K562 (cell line): Measurements from ENCODE around the gene SERPINB7. TPM values are rescaled to one million over a fixed set of nuclear protein-coding genes. Genes with fewer than 3 reads are reported as not detected.

Experiments
- ATAC-seq: fragments of 200-7000 bp; cut with Tn5 transposase; 3 replicates; pipeline ENCODE4 v1.9.1; 2020; ENCODE audit warnings: moderate library complexity
- BruUV-seq: library from RNA; stranded (reverse); fragments of 400-500 nt; replicated peaks from 2 replicates; lab custom pipeline; 2021; lab: Mats Ljungman, UMichigan
- CTCF ChIA-PET: fragments of 300-600 bp; formaldehyde crosslinking; extraction: SDS; loops from one replicate; lab custom pipeline; 2021; ENCODE audit warnings: low intra/inter-chr PET ratio; lab: Yijun Ruan, JAX
- POLR2A ChIA-PET: fragments of 300-600, 350-650 bp; sonication (Branson Sonifier 250); formaldehyde crosslinking; extraction: SDS; loops from one replicate; lab custom pipeline; 2021; ENCODE audit warnings: antibody characterized with exemption, inconsistent platforms; lab: Yijun Ruan, JAX
- DNase-seq, 4 experiments: peaks; one replicate each; pipeline versions ENCODE4 v3.0.0 to v3.0.0-alpha.2; 2011 to 2018; ENCODE audit warnings: low spot score in 3 of 4, mixed read lengths in 3 of 4; ENCODE audit errors: extremely low read depth in 1 of 4
- FAIRE-seq: peaks from 2 replicates; lab custom pipeline; 2011; peaks lifted over from hg19 to GRCh38; lab: Jason Lieb, UNC
- H2AFZ ChIP-seq: 2 replicates; pipeline ENCODE4 v1.6.0; 2011; ENCODE audit warnings: low read depth, low read length, control low read depth, inconsistent platforms
- H3K27ac ChIP-seq: fragments of 200-600 bp; 3 replicates; pipeline ENCODE4 v1.8.0; 2011; ENCODE audit warnings: low read depth, mild to moderate bottlenecking, control low read depth, inconsistent platforms, low read length, moderate library complexity, mixed read lengths; ENCODE audit errors: extremely low read depth
- H3K27me3 ChIP-seq, 2 experiments: fragments of 300-600 bp in 1 of 2; 2 replicates in 1 of 2; 3 replicates in 1 of 2; pipeline versions ENCODE4 v1.6.0 to v1.8.0; 2011; ENCODE audit warnings: inconsistent platforms in 2 of 2, low read length in 2 of 2, mild to moderate bottlenecking in 1 of 2, mixed read lengths in 1 of 2, moderate library complexity in 1 of 2; ENCODE audit not compliant: control insufficient read depth in 2 of 2, insufficient read depth in 2 of 2
- H3K36me3 ChIP-seq: fragments of 300-600 bp; 3 replicates; pipeline ENCODE4 v1.8.0; 2011; ENCODE audit warnings: mild to moderate bottlenecking, low read length, inconsistent platforms; ENCODE audit not compliant: control insufficient read depth, insufficient read depth
- H3K4me1 ChIP-seq, 2 experiments: fragments of 200-600 bp in 1 of 2; replicated peaks in 1 of 2; 2 replicates in 1 of 2; 3 replicates in 1 of 2; pipeline versions ENCODE4 v1.5.1 to v1.8.0; 2011; ENCODE audit warnings: inconsistent platforms in 2 of 2, low read length in 2 of 2, mild to moderate bottlenecking in 1 of 2, mixed read lengths in 1 of 2, moderate library complexity in 1 of 2; ENCODE audit not compliant: control insufficient read depth in 2 of 2, insufficient read depth in 2 of 2
- H3K4me2 ChIP-seq: 2 replicates; pipeline ENCODE4 v1.6.1; 2011; ENCODE audit warnings: low read length, control low read depth, inconsistent platforms, mixed read lengths; ENCODE audit not compliant: insufficient read depth
- H3K4me3 ChIP-seq: fragments of 200-600 bp; sonication (generic), shearing (Covaris generic); 2 replicates; pipeline ENCODE4 v1.5.1; 2016; ENCODE audit warnings: control low read depth, inconsistent platforms
- H3K79me2 ChIP-seq: fragments of 200-600 bp; 3 replicates; pipeline ENCODE4 v1.8.0; 2011; ENCODE audit warnings: low read length, inconsistent platforms; ENCODE audit not compliant: control insufficient read depth, insufficient read depth
- H3K9ac ChIP-seq, 2 experiments: 2 replicates each; pipeline versions ENCODE4 v1.6.0 to v1.6.1; 2011; ENCODE audit warnings: low read depth in 2 of 2, low read length in 2 of 2, control low read depth in 1 of 2, inconsistent platforms in 1 of 2, mild to moderate bottlenecking in 1 of 2, mixed read lengths in 1 of 2; ENCODE audit not compliant: insufficient read depth in 1 of 2
- H3K9me1 ChIP-seq: one replicate; pipeline ENCODE4 v1.6.0; 2011; ENCODE audit warnings: inconsistent platforms, mild to moderate bottlenecking, low read length, moderate library complexity; ENCODE audit not compliant: control insufficient read depth, insufficient read depth
- H3K9me3 ChIP-seq: replicated peaks from 2 replicates; pipeline ENCODE4 v1.5.1; 2011; ENCODE audit warnings: low read depth, low read length, inconsistent platforms; ENCODE audit not compliant: control insufficient read depth, insufficient read depth
- H4K20me1 ChIP-seq: replicated peaks from 2 replicates; pipeline ENCODE4 v1.6.1; 2011; ENCODE audit warnings: low read length, inconsistent platforms, mixed read lengths; ENCODE audit not compliant: control insufficient read depth, insufficient read depth
- BRD9 ChIP-seq: fragments of 450-650 bp; IDR thresholded peaks from 2 replicates; pipeline ENCODE4 v1.6.1; 2018; ENCODE audit warnings: low read depth; ENCODE audit not compliant: partially characterized antibody
- CCNT2 ChIP-seq: IDR thresholded peaks from 2 replicates; pipeline ENCODE4 v1.6.1; 2011; ENCODE audit warnings: borderline replicate concordance, low read depth, mild to moderate bottlenecking, moderate library complexity, mixed read lengths, low read length; ENCODE audit not compliant: insufficient read length; ENCODE audit errors: extremely low read depth
- CSDE1 ChIP-seq, 2 experiments: fragments of 450-650 bp; IDR thresholded peaks; 2 replicates each; pipeline ENCODE4 v1.6.1; 2016; ENCODE audit warnings: mild to moderate bottlenecking in 1 of 2
- MXI1 ChIP-seq: IDR thresholded peaks from 2 replicates; pipeline ENCODE4 v1.6.1; 2011; ENCODE audit warnings: low read depth, mild to moderate bottlenecking, improper control_type of control experiment, low read length
- NRF1 ChIP-seq, 2 experiments: fragments of 450-650 bp; IDR thresholded peaks in 1 of 2; conservative IDR thresholded peaks in 1 of 2; 2 replicates each; pipeline ENCODE4 v1.6.1; 2014; ENCODE audit warnings: mild to moderate bottlenecking in 2 of 2
- PATZ1 ChIP-seq: fragments of 250-450 bp; sonication (Bioruptor Pico); IDR thresholded peaks from 2 replicates; pipeline ENCODE4 v1.5.0; 2020; ENCODE audit warnings: mild to moderate bottlenecking, borderline replicate concordance
- RBM15 ChIP-seq: fragments of 200-400 bp; formaldehyde crosslinking; IDR thresholded peaks from 2 replicates; pipeline ENCODE4 v1.6.1; 2018; ENCODE audit warnings: mild to moderate bottlenecking, low read length, moderate library complexity; ENCODE audit not compliant: insufficient read depth
- RBM39 ChIP-seq: fragments of 200-400 bp; formaldehyde crosslinking; optimal IDR thresholded peaks from 2 replicates; pipeline ENCODE3; 2018; ENCODE audit warnings: low read depth, low read length
- SPI1 ChIP-seq: IDR thresholded peaks from 2 replicates; pipeline ENCODE4 v1.6.1; 2011; ENCODE audit warnings: low read depth, low read length, control low read depth, borderline replicate concordance
- STAT5A ChIP-seq: IDR thresholded peaks from 2 replicates; pipeline ENCODE4 v1.6.1; 2012; ENCODE audit warnings: low read length, inconsistent platforms, borderline replicate concordance
- ZNF239 ChIP-seq: fragments of 250-450 bp; sonication (Bioruptor Pico); IDR thresholded peaks from 2 replicates; pipeline ENCODE4 v1.4.0; 2020; ENCODE audit warnings: mild to moderate bottlenecking
- ZNF407 ChIP-seq: fragments of 450-650 bp; IDR thresholded peaks from 2 replicates; pipeline ENCODE4 v1.6.1; 2016; ENCODE audit warnings: low read depth
- WGBS: fragments of 100-300 bp; shearing (Covaris generic); methylation state at CpG from one replicate; pipeline ENCODE4 v1.1.6; 2016; ENCODE audit warnings: low coverage, mixed read lengths; ENCODE audit not compliant: insufficient coverage; ENCODE audit errors: missing lambda C conversion rate; 5-methylcytosine and 5-hydroxymethylcytosine counted together
- in situ Hi-C: fragments of 300-500 bp; cut with MboI; formaldehyde crosslinking; loops from 4 replicates; pipeline ENCODE4 v1.15.0; 2018; ENCODE audit warnings: inconsistent platforms, mixed read lengths
- intact Hi-C: fragments of 100-400 bp; cut with micrococcal nuclease; formaldehyde crosslinking; loops from 2 replicates; pipeline ENCODE4 v1.14.2; 2022
- polyA plus RNA-seq, 8 experiments: library from polyadenylated mRNA; depleted of rRNA in 4 of 8; stranded (reverse) in 5 of 8; unstranded in 3 of 8; fragments of >200 nt; fragmentation: Nextera tagmentation in 2 of 8; fragmentation: Illumina TruSeq in 1 of 8; extraction: Ambion mirVana in 2 of 8; extraction: Trizol in 1 of 8; gene quantifications; 2 replicates each; pipeline versions ENCODE4 v1.2.1 to v1.2.3, GENCODE V29; 2011 to 2014; ENCODE audit warnings: inconsistent platforms in 1 of 8, missing spikeins in 1 of 8
- total RNA-seq, 7 experiments: library from RNA; depleted of rRNA in 6 of 7; stranded (reverse); fragments of >200 nt in 6 of 7; fragmentation: Illumina TruSeq in 2 of 7; extraction: Trizol in 2 of 7; gene quantifications; 2 replicates each; pipeline versions ENCODE4 v1.2.1 to v1.2.3, GENCODE V29; 2011 to 2021; ENCODE audit warnings: low replicate concordance in 1 of 7

SERPINB7 gene
- total and polyA plus RNA-seq, 9 of the 15 experiments (the other 6 are each of a cell fraction or from before 2014, with no cell fraction given): not detected

- no peaks in the 10 kb centered on the region for H3K4me1 ChIP-seq
- no peak overlapping the region for H3K27ac ChIP-seq
- no peak overlapping the region for H3K4me2 ChIP-seq
- H3K4me3 ChIP-seq: no peak overlapping the region
- H4K20me1 ChIP-seq: no peaks in the 10 kb centered on the region
- intact Hi-C loops (no loop called here), in situ Hi-C loops (no loop called here)
- H3K9me1 ChIP-seq: no peaks in the 10 kb centered on the region
- POLR2A ChIA-PET: no interaction called here
- no peak overlapping the region for H3K9ac ChIP-seq
- H2AFZ ChIP-seq: no peak overlapping the region
- FAIRE-seq (no peak), DNase-seq (no peak), ATAC-seq (no peak)
- no peaks in the 10 kb centered on the region for H3K79me2 ChIP-seq
- CTCF ChIA-PET: no interaction called here
- no peaks in the 10 kb centered on the region for H3K9me3 ChIP-seq
- no peaks in the 10 kb centered on the region for H3K36me3 ChIP-seq
- 0% methylated on average over 3 of the region's 3 CpGs for WGBS
- H3K27me3 ChIP-seq: no peaks in the 10 kb centered on the region
- no TSS peak for BruUV-seq
- TF ChIP-seq CSDE1 (IDR thresholded peaks at IDR 0.05) (no peak), NRF1 (conservative IDR thresholded peaks at IDR 0.05 in 1 of 2, IDR thresholded peaks at IDR 0.05 in 1 of 2) (no peak), ZNF239 (CRISPR knock-in tag) (no peak), RBM15 (no peak), BRD9 (no peak), MXI1 (no peak), PATZ1 (CRISPR knock-in tag) (no peak), CCNT2 (no peak), ZNF407 (no peak), SPI1 (no peak), STAT5A (no peak), RBM39 (no peak)
Measured at GRCh38 chr18:63773551-63773950, 1.7 kb upstream of the SERPINB7 start.
